ENCODE measurements around the gene AOC2.
"Not testable (repeated sequence)": the region's sequence is repeated elsewhere in the genome, so short reads cannot be mapped to it uniquely, and the experiment has no call there.

Gene AOC2

GRCh38 chr17:42845556-42845917 is 1.2 kb downstream of the AOC2 start:
- TF ChIP-seq CTCF (IDR thresholded peaks at IDR 0.05; ENCODE audit: extremely low read depth, missing control alignments): no peak

GRCh38 chr17:42845918-42846593 is 1.7 kb downstream of the AOC2 start:
- DNase-seq (ENCODE audit: low spot score): no peak
- TF ChIP-seq CTCF (IDR thresholded peaks at IDR 0.05; ENCODE audit: extremely low read depth, missing control alignments): no peak

More at GRCh38 chr17:42845556-42845917, 1.2 kb downstream of the AOC2 start:
- DNase-seq (ENCODE audit: low spot score): no peak

- no peak for DNase-seq (ENCODE audit: low spot score)
Observed at GRCh38 chr17:42846594-42847280, 2.4 kb downstream of the AOC2 start.

GRCh38 chr17:42848093-42848492 is 3.7 kb downstream of the AOC2 start:
- no peak for DNase-seq (ENCODE audit: low spot score)

More at GRCh38 chr17:42846594-42847280, 2.4 kb downstream of the AOC2 start:
- no peak for TF ChIP-seq CTCF (IDR thresholded peaks at IDR 0.05; ENCODE audit: extremely low read depth, missing control alignments)

GRCh38 chr17:42849031-42849430 is 4.7 kb downstream of the AOC2 start:
- no peak for DNase-seq (ENCODE audit: low spot score)
- no peak for TF ChIP-seq CTCF (IDR thresholded peaks at IDR 0.05; ENCODE audit: extremely low read depth, missing control alignments)

More at GRCh38 chr17:42848093-42848492, 3.7 kb downstream of the AOC2 start:
- no peak for TF ChIP-seq CTCF (IDR thresholded peaks at IDR 0.05; ENCODE audit: extremely low read depth, missing control alignments)

- DNase-seq (ENCODE audit: low spot score): no peak
- TF ChIP-seq CTCF (IDR thresholded peaks at IDR 0.05; ENCODE audit: extremely low read depth, missing control alignments): no peak
Observed at GRCh38 chr17:42849451-42850181, 5.2 kb downstream of the AOC2 start.

GRCh38 chr17:42850954-42851353 is 6.6 kb downstream of the AOC2 start, which contains the start of gene AOC3:
TSS of gene AOC3 (plus strand) at chr17:42851199. CDS start at chr17:42851344, 145 bp downstream.
- no peak for DNase-seq (ENCODE audit: low spot score)
- no peak for TF ChIP-seq CTCF (IDR thresholded peaks at IDR 0.05; ENCODE audit: extremely low read depth, missing control alignments)

- DNase-seq (ENCODE audit: low spot score): not testable (repeated sequence)
Observed at GRCh38 chr17:42851371-42852240, 7.2 kb downstream of the AOC2 start.
